Ovary (tissue), 9 donors: ENCODE results near the gene OR8G5. TPM values are rescaled to one million over a fixed set of nuclear protein-coding genes. Genes with fewer than 3 reads are reported as not detected.
"Not testable (repeated sequence)": the region's sequence is repeated elsewhere in the genome, so short reads cannot be mapped to it uniquely, and the experiment has no call there.

Experiments
- DNase-seq, 5 donors: peaks; one replicate each; pipeline ENCODE4 v3.0.0-alpha.2; 2019 to 2020
- H3K27ac ChIP-seq, 2 donors: fragments of 200-600 bp; one replicate each; pipeline versions ENCODE4 v1.5.1 to v1.8.0; 2019 to 2022
- H3K27me3 ChIP-seq: fragments of 200-600 bp; one replicate; pipeline ENCODE4 v1.8.0; 2022
- H3K36me3 ChIP-seq: fragments of 200-600 bp; sonication (generic); one replicate; pipeline ENCODE4 v1.5.1; 2019
- H3K4me1 ChIP-seq: one replicate; pipeline ENCODE4 v1.8.1; 2013; ENCODE audit warnings: mild to moderate bottlenecking, moderate library complexity; ENCODE audit not compliant: insufficient read depth
- H3K4me3 ChIP-seq: fragments of 200-600 bp; sonication (generic); one replicate; pipeline ENCODE4 v1.5.1; 2017
- H3K9me3 ChIP-seq, 2 donors: fragments of 200-600 bp in 1 of 2; sonication (generic) in 1 of 2; one replicate each; pipeline versions ENCODE4 v1.5.1 to v1.8.1; 2013 to 2019; ENCODE audit warnings: mild to moderate bottlenecking in 1 of 2, moderate library complexity in 1 of 2
- CTCF ChIP-seq, 3 donors: fragments of 450-650 bp in 2 of 3; fragments of 200-600 bp in 1 of 3; IDR thresholded peaks; one replicate each; pipeline versions ENCODE4 v1.5.1 to v1.8.0; 2016 to 2022; ENCODE audit warnings: antibody characterized with exemption in 3 of 3, mild to moderate bottlenecking in 1 of 3
- EP300 ChIP-seq: sonication (generic); formaldehyde crosslinking; IDR thresholded peaks from one replicate; pipeline ENCODE4 v1.6.1; 2017; ENCODE audit warnings: antibody characterized with exemption
- POLR2A ChIP-seq: fragments of 450-650 bp; IDR thresholded peaks from one replicate; pipeline ENCODE4 v1.6.1; 2017; ENCODE audit warnings: antibody characterized with exemption, mild to moderate bottlenecking, moderate library complexity
- WGBS, 3 donors: extraction: QIAGEN DNeasy Blood & Tissue Kit in 1 of 3; methylation state at CpG; one replicate each; pipeline versions ENCODE4 v1.1.5 to v1.1.7; 2013 to 2017; 5-methylcytosine and 5-hydroxymethylcytosine counted together
- intact Hi-C, 4 donors: fragments of 100-400 bp; cut with DNase I; formaldehyde crosslinking; loops; one replicate each; pipeline versions ENCODE4 v1.11.0 to v1.15.1; 2022 to 2023
- polyA plus RNA-seq, 2 donors: library from polyadenylated mRNA; stranded (reverse); fragments of 200-250 nt in 1 of 2; fragments of 350-450 nt in 1 of 2; fragmentation: Illumina TruSeq in 1 of 2; extraction: RNeasy Lipid Tissue Mini Kit (QIAGEN cat#74804) in 1 of 2; gene quantifications; one replicate each; pipeline ENCODE4 v1.2.3, GENCODE V29; 2013 to 2014
- total RNA-seq, 7 donors: library from RNA; depleted of rRNA in 2 of 7; stranded (reverse); fragments of >200 nt in 2 of 7; fragmentation: NEBNext Ultra II Directional in 3 of 7; extraction: Animal tissue kit (Norgen Biotek cat#: 25700) in 3 of 7; gene quantifications; one replicate each; pipeline versions ENCODE4 v1.1.0 to v1.2.4, GENCODE V29; 2016 to 2023
- donor health status: DM: no; HTN: no; CAD: no; lungs with moderate emphysema.
- donor health status: DM: no; HTN: no; CAD: no.
- donor health status: Bipolar disorder and iron deficiency.
- donor health status: DM: yes; HTN: yes; CAD: no.
- donor health status: DM: no; HTN: no; CAD: no.
- donor health status: DM: yes; HTN: yes; CAD: no.

OR8G5 gene
- total and polyA plus RNA-seq, 9 donors = not detected

- 75 to 86% (median 76%) methylated on average over 1 of the region's 1 CpG for WGBS, 3 donors
- Histone ChIP-seq H3K9me3 (no peaks in the 10 kb centered on the region), H3K4me3 (no peak overlapping the region), H3K36me3 (no peaks in the 10 kb centered on the region), H3K4me1 (no peaks in the 10 kb centered on the region), H3K27ac (no peak overlapping the region), H3K27me3 (no peaks in the 10 kb centered on the region)
- intact Hi-C loops = no loop called here
- no peak for DNase-seq
- TF ChIP-seq POLR2A = no peak
- no peak for TF ChIP-seq EP300
- TF ChIP-seq CTCF (IDR thresholded peaks at IDR 0.05) = no peak
Measured at GRCh38 chr11:124225471-124225870, 30.7 kb upstream of the OR8G5 start.

GRCh38 chr11:124233376-124233775 is 22.8 kb upstream of the OR8G5 start:
- no peak for DNase-seq

GRCh38 chr11:124238512-124238911 is 17.7 kb upstream of the OR8G5 start:
- Histone ChIP-seq H3K36me3 (no peaks in the 10 kb centered on the region), H3K27me3 (no peaks in the 10 kb centered on the region), H3K4me3 (no peak overlapping the region), H3K27ac (no peak overlapping the region), H3K9me3 (no peaks in the 10 kb centered on the region), H3K4me1 (no peaks in the 10 kb centered on the region)
- no peak for DNase-seq
- WGBS, 3 donors = 55 to 65% (median 55%) methylated on average over 5 of the region's 5 CpGs
- intact Hi-C loops = no loop called here
- TF ChIP-seq POLR2A = no peak
- no peak for TF ChIP-seq CTCF (IDR thresholded peaks at IDR 0.05)
- no peak for TF ChIP-seq EP300

More at GRCh38 chr11:124233376-124233775, 22.8 kb upstream of the OR8G5 start:
- no peaks in the 10 kb centered on the region for H3K27me3 ChIP-seq
- no peak overlapping the region for H3K27ac ChIP-seq
- no peaks in the 10 kb centered on the region for H3K9me3 ChIP-seq
- H3K4me1 ChIP-seq = no peaks in the 10 kb centered on the region
- H3K36me3 ChIP-seq = no peaks in the 10 kb centered on the region
- TF ChIP-seq EP300 = no peak
- no peak for TF ChIP-seq POLR2A
- TF ChIP-seq CTCF (IDR thresholded peaks at IDR 0.05) = no peak
- intact Hi-C loops = no loop called here
- 0 to 38% (median 0%) methylated on average over 1 of the region's 1 CpG for WGBS, 3 donors
- H3K4me3 ChIP-seq = no peak overlapping the region

GRCh38 chr11:124240621-124241397 is 15.4 kb upstream of the OR8G5 start, which contains the start of gene OR8G1:
Gene OR8G1 (plus strand): TSS chr11:124241095. CDS start chr11:124249676, 8,581 bp downstream.
- Histone ChIP-seq H3K4me3 (no peak within 1 kb of the TSS), H3K4me1 (no peaks in the 10 kb centered on the region), H3K9me3 (no peaks in the 10 kb centered on the region), H3K36me3 (no peaks in the 10 kb centered on the region), H3K27me3 (no peaks in the 10 kb centered on the region), H3K27ac (no peak within 1 kb of the TSS)
- TF ChIP-seq CTCF (IDR thresholded peaks at IDR 0.05) = no peak
- no peak for TF ChIP-seq POLR2A
- no peak for TF ChIP-seq EP300
- intact Hi-C loops = no loop called here
- 64 to 74% (median 72%) methylated on average over 3 of the region's 3 CpGs for WGBS, 3 donors
- DNase-seq = no peak

GRCh38 chr11:124249869-124250268 is 6.3 kb upstream of the OR8G5 start:
- intact Hi-C loops, H3K4me3 ChIP-seq, H3K27me3 ChIP-seq, H3K27ac ChIP-seq, DNase-seq, H3K4me1 ChIP-seq, H3K9me3 ChIP-seq, H3K36me3 ChIP-seq: not testable (repeated sequence)
- 59 to 76% (median 64%) methylated on average over 3 of the region's 3 CpGs for WGBS, 3 donors

- intact Hi-C loops = not testable (repeated sequence)
Measured at GRCh38 chr11:124265041-124265440, 8.9 kb downstream of the OR8G5 start.

GRCh38 chr11:124270886-124271285 is 14.7 kb downstream of the OR8G5 start:
- not testable (repeated sequence) for H3K4me1 ChIP-seq
- 43 to 50% (median 46%) methylated on average over 7 of the region's 7 CpGs for WGBS, 3 donors

More at GRCh38 chr11:124265041-124265440, 8.9 kb downstream of the OR8G5 start:
- 72 to 79% (median 73%) methylated on average over 4 of the region's 4 CpGs for WGBS, 3 donors
- not testable (repeated sequence) for DNase-seq, H3K27me3 ChIP-seq, H3K36me3 ChIP-seq, H3K27ac ChIP-seq, H3K9me3 ChIP-seq, H3K4me3 ChIP-seq, H3K4me1 ChIP-seq

More at GRCh38 chr11:124270886-124271285, 14.7 kb downstream of the OR8G5 start:
- H3K27me3 ChIP-seq, H3K36me3 ChIP-seq, DNase-seq, H3K27ac ChIP-seq, H3K9me3 ChIP-seq, intact Hi-C loops, H3K4me3 ChIP-seq: not testable (repeated sequence)
